ENCODE measurements around the gene FBXL22.
A peak's percentile ranks its signal among the peaks of the same experiment; 100 is the strongest.

The FBXL22 gene

DNA sequence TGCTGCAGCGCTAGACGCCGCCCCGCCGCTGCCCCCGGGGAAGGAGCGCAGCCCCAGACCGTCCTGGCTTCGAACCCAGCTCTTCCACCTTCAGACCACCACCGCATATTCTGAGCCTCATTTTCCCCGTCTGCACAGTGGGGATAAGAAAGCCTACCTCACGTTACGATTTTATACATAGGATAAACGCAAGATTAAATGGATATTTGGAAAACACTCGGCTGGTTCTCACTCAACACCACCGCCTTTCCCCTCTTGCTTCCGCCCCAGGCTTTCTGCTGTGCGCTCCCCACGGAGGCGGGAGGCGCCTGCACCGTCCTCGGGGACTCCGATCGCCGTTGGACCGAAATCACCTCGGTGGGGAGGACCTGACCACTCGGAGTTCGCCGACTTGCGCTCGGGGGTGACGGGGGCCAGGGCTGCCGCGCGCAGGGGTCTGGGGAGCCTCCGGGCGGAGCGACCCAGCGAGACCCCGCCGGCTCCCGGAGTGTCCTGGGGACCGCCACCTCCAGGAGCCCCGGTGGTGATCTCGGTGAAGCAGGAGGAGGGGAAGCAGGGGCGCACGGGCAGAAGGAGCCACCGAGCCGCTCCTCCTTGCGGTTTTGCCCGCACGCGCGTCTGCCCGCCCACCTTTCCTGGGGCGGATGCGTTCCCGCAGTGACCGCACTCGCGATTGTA lies 4.0 kb downstream of the FBXL22 start:
- TF ChIP-seq POLR2AphosphoS5 (IDR thresholded peaks at IDR 0.05; ENCODE audit: low read depth, low read length) (0 out of 2 replicates have a peak, but pooled peaks have one; percentile 12), SIN3A (IDR thresholded peaks at IDR 0.05; ENCODE audit: borderline replicate concordance, insufficient read depth, low read length) (no peak), FOXP2 (optimal IDR thresholded peaks at IDR 0.05; ENCODE audit: borderline replicate concordance, extremely low read depth, extremely low read length, insufficient read depth) (no peak), TAF1 (IDR thresholded peaks at IDR 0.05; ENCODE audit: borderline replicate concordance, insufficient read depth, low read length) (no peak)
- TF ChIP-seq, protein P1, sequence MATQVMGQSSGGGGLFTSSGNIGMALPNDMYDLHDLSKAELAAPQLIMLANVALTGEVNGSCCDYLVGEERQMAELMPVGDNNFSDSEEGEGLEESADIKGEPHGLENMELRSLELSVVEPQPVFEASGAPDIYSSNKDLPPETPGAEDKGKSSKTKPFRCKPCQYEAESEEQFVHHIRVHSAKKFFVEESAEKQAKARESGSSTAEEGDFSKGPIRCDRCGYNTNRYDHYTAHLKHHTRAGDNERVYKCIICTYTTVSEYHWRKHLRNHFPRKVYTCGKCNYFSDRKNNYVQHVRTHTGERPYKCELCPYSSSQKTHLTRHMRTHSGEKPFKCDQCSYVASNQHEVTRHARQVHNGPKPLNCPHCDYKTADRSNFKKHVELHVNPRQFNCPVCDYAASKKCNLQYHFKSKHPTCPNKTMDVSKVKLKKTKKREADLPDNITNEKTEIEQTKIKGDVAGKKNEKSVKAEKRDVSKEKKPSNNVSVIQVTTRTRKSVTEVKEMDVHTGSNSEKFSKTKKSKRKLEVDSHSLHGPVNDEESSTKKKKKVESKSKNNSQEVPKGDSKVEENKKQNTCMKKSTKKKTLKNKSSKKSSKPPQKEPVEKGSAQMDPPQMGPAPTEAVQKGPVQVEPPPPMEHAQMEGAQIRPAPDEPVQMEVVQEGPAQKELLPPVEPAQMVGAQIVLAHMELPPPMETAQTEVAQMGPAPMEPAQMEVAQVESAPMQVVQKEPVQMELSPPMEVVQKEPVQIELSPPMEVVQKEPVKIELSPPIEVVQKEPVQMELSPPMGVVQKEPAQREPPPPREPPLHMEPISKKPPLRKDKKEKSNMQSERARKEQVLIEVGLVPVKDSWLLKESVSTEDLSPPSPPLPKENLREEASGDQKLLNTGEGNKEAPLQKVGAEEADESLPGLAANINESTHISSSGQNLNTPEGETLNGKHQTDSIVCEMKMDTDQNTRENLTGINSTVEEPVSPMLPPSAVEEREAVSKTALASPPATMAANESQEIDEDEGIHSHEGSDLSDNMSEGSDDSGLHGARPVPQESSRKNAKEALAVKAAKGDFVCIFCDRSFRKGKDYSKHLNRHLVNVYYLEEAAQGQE (IDR thresholded peaks at IDR 0.05; ENCODE audit: insufficient read depth in 1 of 2, low read depth in 2 of 2, low read length in 2 of 2): no peak

DNA sequence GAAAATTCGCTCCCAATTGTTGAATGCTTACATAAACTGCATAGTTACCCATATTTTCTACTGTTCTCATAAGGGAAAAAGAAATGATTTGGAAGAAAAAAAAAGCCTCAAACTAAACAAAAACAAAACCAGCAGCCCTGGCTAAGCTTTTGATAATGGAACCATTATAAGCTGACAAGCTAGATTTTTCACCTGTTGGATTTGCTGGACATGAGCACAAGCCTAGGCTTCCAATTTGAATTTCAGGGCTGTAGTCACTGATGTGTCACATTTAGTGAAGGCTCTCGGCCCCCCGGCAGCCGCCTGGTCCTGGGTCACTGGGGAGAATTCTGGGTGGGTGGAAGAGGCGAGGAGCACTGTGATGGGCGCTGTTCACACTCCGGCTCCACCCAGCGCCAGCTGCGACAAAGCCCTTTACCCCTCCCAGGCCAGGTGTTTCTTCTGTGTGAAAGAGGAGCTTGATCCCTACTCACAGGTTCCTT lies 4.6 kb downstream of the FBXL22 start:
- no peak for TF ChIP-seq SIN3A (IDR thresholded peaks at IDR 0.05; ENCODE audit: borderline replicate concordance, insufficient read depth, low read length)
- TF ChIP-seq, protein P1 (IDR thresholded peaks at IDR 0.05; ENCODE audit: insufficient read depth in 1 of 2, low read depth in 2 of 2, low read length in 2 of 2): no peak
- no peak for TF ChIP-seq POLR2AphosphoS5 (IDR thresholded peaks at IDR 0.05; ENCODE audit: low read depth, low read length)
- no peak for TF ChIP-seq TAF1 (IDR thresholded peaks at IDR 0.05; ENCODE audit: borderline replicate concordance, insufficient read depth, low read length)
- TF ChIP-seq FOXP2 (optimal IDR thresholded peaks at IDR 0.05; ENCODE audit: borderline replicate concordance, extremely low read depth, extremely low read length, insufficient read depth): no peak

DNA sequence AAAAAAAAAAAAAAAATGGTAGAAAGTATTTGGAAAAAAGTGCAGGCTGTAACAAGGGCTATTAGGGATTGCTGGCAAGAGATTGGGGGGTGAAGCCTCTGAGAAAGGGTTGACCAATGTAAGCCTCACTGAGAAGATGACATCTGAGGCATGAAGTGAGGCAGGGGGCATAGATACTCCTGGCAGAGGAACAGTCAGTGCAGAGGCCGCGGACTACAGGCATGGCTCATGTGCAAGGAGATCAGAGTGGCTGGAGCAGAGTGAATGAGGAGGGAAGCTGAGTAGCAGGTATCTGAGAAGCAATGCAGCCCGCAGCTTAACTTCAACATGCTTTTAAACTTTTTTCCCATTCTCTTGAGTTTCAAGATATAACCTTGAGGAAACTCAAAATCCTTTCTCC lies 5.4 kb downstream of the FBXL22 start:
- TF ChIP-seq, protein P1 (IDR thresholded peaks at IDR 0.05; ENCODE audit: insufficient read depth in 1 of 2, low read depth in 2 of 2, low read length in 2 of 2): no peak
- no peak for TF ChIP-seq TAF1 (IDR thresholded peaks at IDR 0.05; ENCODE audit: borderline replicate concordance, insufficient read depth, low read length)
- no peak for TF ChIP-seq POLR2AphosphoS5 (IDR thresholded peaks at IDR 0.05; ENCODE audit: low read depth, low read length)
- no peak for TF ChIP-seq FOXP2 (optimal IDR thresholded peaks at IDR 0.05; ENCODE audit: borderline replicate concordance, extremely low read depth, extremely low read length, insufficient read depth)
- no peak for TF ChIP-seq SIN3A (IDR thresholded peaks at IDR 0.05; ENCODE audit: borderline replicate concordance, insufficient read depth, low read length)

DNA sequence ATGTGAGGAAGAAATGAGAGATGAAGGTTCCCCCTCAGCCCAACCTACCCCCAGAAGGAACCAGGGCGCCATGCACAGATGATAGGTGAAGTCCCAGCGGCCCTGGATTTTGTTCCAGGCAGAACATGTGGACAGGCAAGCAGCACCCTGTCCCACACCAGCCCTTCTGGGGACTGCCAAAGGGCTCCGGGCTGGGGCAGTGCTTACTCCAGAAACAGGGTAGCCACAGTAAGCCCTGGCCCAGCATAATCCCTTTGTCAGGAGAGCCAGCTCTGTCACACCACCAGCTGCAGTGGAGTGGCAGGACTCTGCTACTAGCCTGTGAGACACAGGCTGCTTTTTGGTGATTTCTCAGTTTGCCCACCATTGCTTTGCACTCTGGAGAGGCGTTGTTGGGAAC lies 6.3 kb downstream of the FBXL22 start:
- TF ChIP-seq, protein P1 (IDR thresholded peaks at IDR 0.05; ENCODE audit: insufficient read depth in 1 of 2, low read depth in 2 of 2, low read length in 2 of 2): no peak
- no peak for TF ChIP-seq TAF1 (IDR thresholded peaks at IDR 0.05; ENCODE audit: borderline replicate concordance, insufficient read depth, low read length)
- TF ChIP-seq POLR2AphosphoS5 (IDR thresholded peaks at IDR 0.05; ENCODE audit: low read depth, low read length): no peak
- TF ChIP-seq SIN3A (IDR thresholded peaks at IDR 0.05; ENCODE audit: borderline replicate concordance, insufficient read depth, low read length): no peak
- no peak for TF ChIP-seq FOXP2 (optimal IDR thresholded peaks at IDR 0.05; ENCODE audit: borderline replicate concordance, extremely low read depth, extremely low read length, insufficient read depth)

All from PFSK-1 (cell line).